Ascending aorta (tissue), 2 donors: ENCODE results near the gene P2RY14. TPM values are rescaled to one million over a fixed set of nuclear protein-coding genes. Genes with fewer than 3 reads are reported as not detected.
"Not testable (repeated sequence)": the region's sequence is repeated elsewhere in the genome, so short reads cannot be mapped to it uniquely, and the experiment has no call there.

Source experiments
- DNase-seq, 2 donors: peaks; one replicate each; pipeline ENCODE4 v3.0.0-alpha.2; 2019; ENCODE audit warnings: low spot score in 2 of 2
- H3K27ac ChIP-seq, 2 donors: fragments of 200-600 bp; sonication (generic); one replicate each; pipeline ENCODE4 v1.5.1; 2016 to 2017; ENCODE audit warnings: mild to moderate bottlenecking in 1 of 2
- H3K27me3 ChIP-seq: fragments of 200-600 bp; sonication (generic); one replicate; pipeline ENCODE4 v1.5.1; 2017
- H3K36me3 ChIP-seq, 2 donors: fragments of 200-600 bp; sonication (generic); one replicate each; pipeline ENCODE4 v1.5.1; 2016
- H3K4me1 ChIP-seq, 2 donors: fragments of 200-600 bp; sonication (generic); one replicate each; pipeline ENCODE4 v1.5.1; 2016 to 2017; ENCODE audit warnings: mild to moderate bottlenecking in 1 of 2
- H3K4me3 ChIP-seq, 2 donors: fragments of 200-600 bp; sonication (generic); one replicate each; pipeline ENCODE4 v1.5.1; 2016 to 2017; ENCODE audit warnings: mild to moderate bottlenecking in 1 of 2
- H3K9me3 ChIP-seq, 2 donors: fragments of 200-600 bp; sonication (generic); one replicate each; pipeline ENCODE4 v1.5.1; 2016
- CTCF ChIP-seq, 3 experiments: fragments of 200-600 bp in 2 of 3; fragments of 450-650 bp in 1 of 3; sonication (generic) in 2 of 3; IDR thresholded peaks; one replicate each; pipeline ENCODE4 v1.5.1; 2016 to 2019; ENCODE audit warnings: antibody characterized with exemption in 3 of 3, mild to moderate bottlenecking in 1 of 3, moderate library complexity in 1 of 3
- intact Hi-C: fragments of 100-400 bp; cut with DNase I; formaldehyde crosslinking; loops from one replicate; pipeline ENCODE4 v1.15.1; 2023
- total RNA-seq: library from RNA; depleted of rRNA; stranded (reverse); fragments of >200 nt; gene quantifications from one replicate; pipeline ENCODE4 v1.1.0, GENCODE V29; 2016

Gene P2RY14
- total RNA-seq, 1 donor from 2014 or later: 2.7 TPM

- intact Hi-C loops: no loop called here
- Histone ChIP-seq H3K27ac (no peak overlapping the region), H3K4me1 (no peaks in the 10 kb centered on the region), H3K27me3 (no peaks in the 10 kb centered on the region), H3K36me3 (no peaks in the 10 kb centered on the region), H3K4me3 (no peak overlapping the region), H3K9me3 (no peaks in the 10 kb centered on the region)
- DNase-seq: no peak
- TF ChIP-seq CTCF (IDR thresholded peaks at IDR 0.05): no peak
Observed at GRCh38 chr3:151236736-151237135, 41.6 kb downstream of the P2RY14 start.

GRCh38 chr3:151236316-151236715 lies 42.0 kb downstream of the P2RY14 start:
- Histone ChIP-seq H3K4me3 (no peak overlapping the region), H3K9me3 (no peaks in the 10 kb centered on the region), H3K36me3 (no peaks in the 10 kb centered on the region), H3K27me3 (no peaks in the 10 kb centered on the region), H3K27ac (no peak overlapping the region), H3K4me1 (no peaks in the 10 kb centered on the region)
- no peak for TF ChIP-seq CTCF (IDR thresholded peaks at IDR 0.05)
- DNase-seq: no peak
- intact Hi-C loops: no loop called here

GRCh38 chr3:151234825-151235224 lies 43.5 kb downstream of the P2RY14 start:
- no peaks in the 10 kb centered on the region for H3K27me3 ChIP-seq
- TF ChIP-seq CTCF (IDR thresholded peaks at IDR 0.05): no peak
- no peaks in the 10 kb centered on the region for H3K9me3 ChIP-seq
- no peaks in the 10 kb centered on the region for H3K4me1 ChIP-seq
- H3K36me3 ChIP-seq: no peaks in the 10 kb centered on the region
- DNase-seq: no peak
- no peak overlapping the region for H3K27ac ChIP-seq
- H3K4me3 ChIP-seq: no peak overlapping the region
- intact Hi-C loops: no loop called here

- Histone ChIP-seq H3K27ac (no peak overlapping the region), H3K36me3 (no peaks in the 10 kb centered on the region), H3K9me3 (no peaks in the 10 kb centered on the region), H3K4me3 (no peak overlapping the region), H3K4me1 (peaks cover 6% of the 10 kb centered on the region in 2 donors), H3K27me3 (no peaks in the 10 kb centered on the region)
- no peak for DNase-seq
- TF ChIP-seq CTCF (IDR thresholded peaks at IDR 0.05): no peak
- intact Hi-C loops: no loop called here
Observed at GRCh38 chr3:151232991-151233390, 45.4 kb downstream of the P2RY14 start.

- H3K4me1 ChIP-seq, H3K9me3 ChIP-seq, H3K27me3 ChIP-seq, H3K36me3 ChIP-seq, DNase-seq, intact Hi-C loops, H3K4me3 ChIP-seq, H3K27ac ChIP-seq: not testable (repeated sequence)
Observed at GRCh38 chr3:151232403-151232802, 45.9 kb downstream of the P2RY14 start.

GRCh38 chr3:151230646-151231045 lies 47.7 kb downstream of the P2RY14 start:
- H3K4me1 ChIP-seq: peaks cover 6 to 8% of the 10 kb centered on the region in 2 donors
- no peak for TF ChIP-seq CTCF (IDR thresholded peaks at IDR 0.05)
- intact Hi-C loops: no loop called here
- no peak for DNase-seq
- no peak overlapping the region for H3K4me3 ChIP-seq
- no peaks in the 10 kb centered on the region for H3K27me3 ChIP-seq
- no peaks in the 10 kb centered on the region for H3K9me3 ChIP-seq
- no peaks in the 10 kb centered on the region for H3K36me3 ChIP-seq
- H3K27ac ChIP-seq: no peak overlapping the region
